ENCODE data around the gene CAMK1D.

DNA sequence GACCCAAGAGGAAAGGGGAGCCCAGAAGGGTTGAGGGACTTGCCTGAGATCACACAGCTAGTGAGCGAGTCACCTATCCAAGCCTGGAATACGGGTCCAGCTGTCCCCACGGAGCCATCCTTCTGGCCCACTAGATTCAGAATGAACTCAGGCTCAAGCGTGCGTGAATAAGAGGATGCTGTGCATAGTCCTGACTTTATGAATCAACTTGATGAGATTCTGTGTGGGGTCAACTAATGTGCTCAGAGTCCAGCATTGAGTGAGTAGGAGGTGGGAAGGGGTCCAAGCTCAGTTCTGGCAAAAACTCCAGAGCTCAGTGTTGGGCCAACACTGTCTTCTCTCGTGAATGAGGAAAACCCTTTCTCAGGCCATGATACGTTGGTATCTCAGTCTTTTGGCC, 41.4 kb downstream of the CAMK1D start:
- TF ChIP-seq POLR2A (IDR thresholded peaks at IDR 0.05), result no peak
- TF ChIP-seq, protein P1, sequence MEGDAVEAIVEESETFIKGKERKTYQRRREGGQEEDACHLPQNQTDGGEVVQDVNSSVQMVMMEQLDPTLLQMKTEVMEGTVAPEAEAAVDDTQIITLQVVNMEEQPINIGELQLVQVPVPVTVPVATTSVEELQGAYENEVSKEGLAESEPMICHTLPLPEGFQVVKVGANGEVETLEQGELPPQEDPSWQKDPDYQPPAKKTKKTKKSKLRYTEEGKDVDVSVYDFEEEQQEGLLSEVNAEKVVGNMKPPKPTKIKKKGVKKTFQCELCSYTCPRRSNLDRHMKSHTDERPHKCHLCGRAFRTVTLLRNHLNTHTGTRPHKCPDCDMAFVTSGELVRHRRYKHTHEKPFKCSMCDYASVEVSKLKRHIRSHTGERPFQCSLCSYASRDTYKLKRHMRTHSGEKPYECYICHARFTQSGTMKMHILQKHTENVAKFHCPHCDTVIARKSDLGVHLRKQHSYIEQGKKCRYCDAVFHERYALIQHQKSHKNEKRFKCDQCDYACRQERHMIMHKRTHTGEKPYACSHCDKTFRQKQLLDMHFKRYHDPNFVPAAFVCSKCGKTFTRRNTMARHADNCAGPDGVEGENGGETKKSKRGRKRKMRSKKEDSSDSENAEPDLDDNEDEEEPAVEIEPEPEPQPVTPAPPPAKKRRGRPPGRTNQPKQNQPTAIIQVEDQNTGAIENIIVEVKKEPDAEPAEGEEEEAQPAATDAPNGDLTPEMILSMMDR (IDR thresholded peaks at IDR 0.05), result no peak

Data from breast epithelium (tissue), 3 donors.